GM19351 (cell line): Measurements from ENCODE around the gene KLC1.

Experiments
- ATAC-seq: cut with Tn5 transposase; IDR thresholded peaks from one replicate; pipeline ENCODE4 v1.9.1; 2021; ENCODE audit warnings: mild to moderate bottlenecking, moderate library complexity; ENCODE audit not compliant: unreplicated experiment

Gene KLC1

GRCh38 chr14:103688906-103689902 is 60.2 kb downstream of the KLC1 start:
- peak; percentile 72 for ATAC-seq

GRCh38 chr14:103690332-103690731 is 61.3 kb downstream of the KLC1 start:
- ATAC-seq, result no peak

- ATAC-seq, result peak; percentile 54
Measured at GRCh38 chr14:103691655-103692054, 62.6 kb downstream of the KLC1 start.

DNA sequence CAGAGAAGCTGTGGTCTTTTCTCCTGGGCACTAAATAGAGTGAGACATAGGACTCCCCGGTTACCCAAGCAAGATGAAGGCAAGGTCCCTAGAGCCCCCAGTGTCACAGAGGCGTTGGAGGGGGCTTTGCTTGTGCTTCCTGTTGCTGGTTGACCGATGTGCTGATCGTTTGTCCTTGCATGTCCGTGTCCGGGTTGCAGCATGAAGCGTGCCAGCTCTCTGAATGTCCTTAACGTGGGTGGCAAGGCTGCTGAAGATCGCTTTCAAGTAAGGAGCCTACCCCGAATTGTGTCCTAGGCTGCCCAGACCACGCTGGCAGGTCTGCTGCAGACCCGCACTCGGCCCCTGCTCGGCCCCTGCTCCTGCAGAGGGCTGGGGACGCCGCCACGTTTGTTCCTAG is 63.1 kb downstream of the KLC1 start:
- no peak for ATAC-seq

DNA sequence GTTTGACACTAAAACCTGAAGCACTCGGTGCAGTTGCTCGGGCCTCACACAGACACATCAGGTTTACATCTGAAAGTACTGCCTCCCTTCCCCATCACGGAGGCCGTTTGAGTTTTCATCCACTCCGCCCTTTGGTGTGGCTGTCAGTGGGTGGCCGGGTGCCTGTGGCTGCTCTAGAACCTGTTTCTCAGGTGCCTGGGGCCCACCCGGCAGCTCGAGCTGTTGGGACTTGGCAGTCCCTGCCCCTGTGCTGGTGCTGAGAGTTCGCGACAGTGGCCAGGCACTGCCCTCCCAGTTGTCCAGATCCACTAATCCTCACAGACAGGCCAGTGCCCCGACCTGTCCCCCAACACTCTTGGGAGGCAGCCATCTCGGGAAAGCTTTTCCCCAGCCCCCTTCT is 63.9 kb downstream of the KLC1 start:
- ATAC-seq, result no peak

- ATAC-seq, result no peak
Measured at GRCh38 chr14:103693515-103693914, 64.5 kb downstream of the KLC1 start.

GRCh38 chr14:103694572-103695026 is 65.6 kb downstream of the KLC1 start:
- no peak for ATAC-seq

- no peak for ATAC-seq
Measured at GRCh38 chr14:103695296-103696069, 66.5 kb downstream of the KLC1 start.

DNA sequence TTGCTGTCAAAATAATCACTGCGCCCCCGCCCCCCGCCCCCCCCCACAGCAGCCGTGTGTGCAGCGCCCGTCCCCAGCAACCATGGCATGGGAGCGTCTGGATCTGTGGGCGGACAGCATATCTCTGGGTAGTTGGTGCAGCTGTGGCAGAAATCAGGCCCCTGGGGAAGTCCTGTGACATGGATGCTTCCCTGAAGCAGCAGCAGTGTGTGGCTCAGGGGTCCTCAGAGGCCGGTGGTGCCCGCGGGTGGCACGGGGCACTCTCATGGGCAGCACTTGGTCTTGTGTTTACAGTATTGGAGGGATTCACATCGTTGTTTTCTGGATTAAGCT is 67.0 kb downstream of the KLC1 start:
- no peak for ATAC-seq

GRCh38 chr14:103696466-103697071 is 67.6 kb downstream of the KLC1 start:
- no peak for ATAC-seq

- no peak for ATAC-seq
Measured at GRCh38 chr14:103697206-103697602, 68.2 kb downstream of the KLC1 start.

DNA sequence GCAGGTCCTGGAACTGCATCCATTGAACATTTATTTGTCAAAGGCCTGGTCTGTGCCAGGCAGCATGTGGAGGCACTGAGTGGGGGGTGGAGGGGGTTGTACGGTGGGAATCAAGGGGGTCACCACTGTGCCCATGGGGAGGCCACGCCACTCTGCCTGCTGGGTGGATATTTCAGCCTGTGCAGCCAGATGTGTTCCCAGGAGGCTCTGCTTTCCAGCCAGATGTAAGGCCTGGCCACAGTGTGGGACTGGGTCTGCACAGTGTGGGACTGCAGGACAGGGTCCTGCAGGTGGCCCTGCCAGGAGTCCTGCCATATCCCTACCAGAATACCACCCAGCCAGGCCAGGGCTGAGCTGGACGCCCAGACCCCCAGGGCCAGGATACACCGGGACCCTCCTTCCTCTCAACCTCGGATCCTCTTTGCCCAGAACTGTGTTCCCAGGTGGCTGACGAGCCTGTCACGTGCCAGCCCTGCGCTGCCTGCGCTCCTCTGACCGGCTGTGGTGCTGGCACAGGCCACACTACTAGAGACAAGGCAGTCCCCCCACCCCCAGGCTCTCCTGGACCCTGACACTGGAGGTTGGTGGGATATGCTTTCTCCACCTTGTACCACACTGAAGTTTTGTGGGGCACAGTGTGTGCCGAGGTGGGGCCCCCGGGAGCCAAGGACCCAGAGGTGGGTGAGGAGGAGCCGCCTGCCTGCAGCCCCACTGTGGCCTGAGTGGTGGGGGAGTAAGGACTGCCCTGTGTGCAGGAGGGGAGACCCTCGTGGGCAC is 68.8 kb downstream of the KLC1 start:
- no peak for ATAC-seq

DNA sequence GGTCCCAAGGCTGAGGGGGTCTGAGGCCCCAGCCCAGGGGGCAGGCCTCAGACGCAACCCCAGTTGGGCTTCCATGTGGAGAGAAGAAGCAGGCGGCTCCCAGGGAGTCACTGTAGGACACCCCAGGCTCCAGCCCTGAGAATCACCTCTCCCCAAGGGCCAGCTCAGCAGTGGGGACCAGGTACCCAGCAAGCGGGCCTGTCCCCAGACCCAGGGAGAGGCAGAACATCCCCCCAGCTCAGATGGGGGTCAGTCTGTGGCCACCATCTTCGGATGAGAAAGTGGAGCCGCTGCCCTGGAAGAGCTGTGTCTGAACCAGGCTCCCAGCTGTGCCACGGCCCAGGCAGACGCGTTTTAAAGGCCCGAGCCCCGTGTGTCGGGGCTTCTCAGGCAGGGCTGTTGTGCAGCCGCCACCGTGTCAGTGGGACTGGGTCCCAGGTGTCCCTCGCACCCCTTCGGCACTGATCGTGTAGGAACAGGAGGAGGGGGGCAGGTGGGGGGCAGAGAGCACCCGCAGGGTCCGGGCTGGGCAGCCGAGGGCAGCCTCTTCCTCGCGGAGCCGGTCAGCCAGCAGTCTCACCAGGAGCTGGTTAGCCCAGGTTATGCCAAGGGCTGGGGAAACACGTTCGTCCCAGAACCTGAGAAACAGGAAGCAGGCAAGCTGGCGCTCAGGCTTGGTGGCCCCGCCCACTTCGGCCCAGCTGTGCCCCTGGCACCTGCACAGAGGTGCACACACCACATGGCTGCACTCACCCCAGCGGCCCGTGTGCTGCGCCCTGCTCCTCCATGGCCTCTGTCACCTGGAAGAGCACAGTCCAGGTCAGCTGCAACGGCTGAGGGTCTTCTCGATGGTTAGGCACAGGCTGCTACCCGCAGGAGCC is 69.6 kb downstream of the KLC1 start:
- ATAC-seq, result no peak

- ATAC-seq, result no peak
Measured at GRCh38 chr14:103699261-103699661, 70.2 kb downstream of the KLC1 start.

- no peak for ATAC-seq
Measured at GRCh38 chr14:103699901-103700752, 71.1 kb downstream of the KLC1 start.

- no peak for ATAC-seq
Measured at GRCh38 chr14:103700753-103701490, 71.9 kb downstream of the KLC1 start.

DNA sequence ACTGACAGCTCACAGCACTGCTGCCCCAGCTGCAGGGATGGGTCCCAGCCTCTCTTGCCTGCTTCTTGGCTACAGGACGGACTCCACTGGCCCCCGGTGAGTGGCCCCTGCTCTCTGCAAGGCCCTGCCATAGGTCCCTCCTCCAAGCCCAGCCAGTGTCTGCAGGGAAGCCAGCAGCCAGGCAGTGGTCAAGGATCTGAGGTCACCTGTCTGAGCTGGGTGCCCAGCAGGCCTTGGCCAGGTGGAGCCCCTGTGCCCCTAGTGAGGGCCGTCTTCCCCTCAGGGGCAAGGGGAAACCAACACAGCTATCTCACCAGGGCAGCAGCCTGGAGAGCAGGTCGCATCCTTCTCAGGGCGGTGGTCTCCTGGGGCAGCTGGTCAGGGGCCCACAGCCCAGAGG is 73.1 kb downstream of the KLC1 start:
- no peak for ATAC-seq
